DMS53 treated with DMSO at 0.1 percent for 48 hours (cell line): ENCODE results near the gene ASTN2.

Experiments used
- DNase-seq: peaks from one replicate; lab custom pipeline; 2025; ENCODE audit not compliant: unreplicated experiment; lab: John Stamatoyannopoulos, UW

The ASTN2 gene

GRCh38 chr9:117365438-117365837, 49.4 kb downstream of the ASTN2 start:
- DNase-seq, result no peak

GRCh38 chr9:117363006-117363405, 51.9 kb downstream of the ASTN2 start:
- no peak for DNase-seq

- no peak for DNase-seq
These were observed 54.9 kb downstream of the ASTN2 start for GRCh38 chr9:117359910-117360309.

- DNase-seq, result no peak
These were observed 59.3 kb downstream of the ASTN2 start for GRCh38 chr9:117355542-117355941.

- no peak for DNase-seq
These were observed 59.9 kb downstream of the ASTN2 start for GRCh38 chr9:117354997-117355396.

GRCh38 chr9:117354244-117354847, 60.5 kb downstream of the ASTN2 start:
- DNase-seq, result no peak

GRCh38 chr9:117344892-117345660, 69.8 kb downstream of the ASTN2 start:
- DNase-seq, result peak; percentile 30

- DNase-seq, result no peak
These were observed 71.4 kb downstream of the ASTN2 start for GRCh38 chr9:117343427-117343826.

- no peak for DNase-seq
These were observed 73.7 kb downstream of the ASTN2 start for GRCh38 chr9:117341151-117341550.

- no peak for DNase-seq
These were observed 74.4 kb downstream of the ASTN2 start for GRCh38 chr9:117340422-117340821.

- no peak for DNase-seq
These were observed 78.9 kb downstream of the ASTN2 start for GRCh38 chr9:117335837-117336433.

GRCh38 chr9:117334101-117334500, 80.8 kb downstream of the ASTN2 start:
- no peak for DNase-seq

- no peak for DNase-seq
These were observed 89.0 kb downstream of the ASTN2 start for GRCh38 chr9:117325831-117326230.

GRCh38 chr9:117325110-117325731, 89.6 kb downstream of the ASTN2 start:
- DNase-seq, result no peak

- no peak for DNase-seq
These were observed 91.5 kb downstream of the ASTN2 start for GRCh38 chr9:117323390-117323789.

- no peak for DNase-seq
These were observed 97.7 kb downstream of the ASTN2 start for GRCh38 chr9:117317192-117317591.

GRCh38 chr9:117315236-117315635, 99.6 kb downstream of the ASTN2 start:
- DNase-seq, result no peak

GRCh38 chr9:117313989-117314388, 100.9 kb downstream of the ASTN2 start:
- no peak for DNase-seq

- DNase-seq, result no peak
These were observed 107.2 kb downstream of the ASTN2 start for GRCh38 chr9:117307701-117308100.

- DNase-seq, result no peak
These were observed 108.8 kb downstream of the ASTN2 start for GRCh38 chr9:117306032-117306431.

GRCh38 chr9:117305454-117305853, 109.4 kb downstream of the ASTN2 start:
- DNase-seq, result peak; percentile 13

GRCh38 chr9:117304549-117304948, 110.3 kb downstream of the ASTN2 start:
- no peak for DNase-seq
